GM18909 (cell line): ENCODE results near the gene PKNOX2.

Experiments
- ATAC-seq: cut with Tn5 transposase; IDR thresholded peaks from one replicate; pipeline ENCODE4 v1.9.1; 2021; ENCODE audit warnings: mild to moderate bottlenecking; ENCODE audit not compliant: unreplicated experiment, poor library complexity

Gene PKNOX2

DNA sequence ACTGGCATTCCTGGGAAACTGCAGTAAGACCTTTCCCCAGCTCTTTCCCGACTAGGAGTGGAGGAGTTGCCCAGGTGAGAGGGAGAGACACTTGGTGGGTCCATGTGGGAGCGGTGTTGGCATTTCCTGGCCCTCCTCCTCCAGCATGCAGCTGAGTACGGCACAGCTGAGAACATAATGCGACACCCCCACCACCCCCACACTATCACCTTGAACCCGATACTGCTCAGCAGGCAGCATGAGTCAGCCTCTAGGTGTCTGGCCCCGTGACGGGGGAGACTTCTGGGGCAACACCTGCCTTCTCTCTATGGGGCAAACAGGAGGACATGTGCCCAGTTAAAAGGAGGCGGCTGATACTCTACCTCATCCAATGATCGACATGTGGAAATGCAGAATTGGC, 64.4 kb downstream of the PKNOX2 start:
- no peak for ATAC-seq

DNA sequence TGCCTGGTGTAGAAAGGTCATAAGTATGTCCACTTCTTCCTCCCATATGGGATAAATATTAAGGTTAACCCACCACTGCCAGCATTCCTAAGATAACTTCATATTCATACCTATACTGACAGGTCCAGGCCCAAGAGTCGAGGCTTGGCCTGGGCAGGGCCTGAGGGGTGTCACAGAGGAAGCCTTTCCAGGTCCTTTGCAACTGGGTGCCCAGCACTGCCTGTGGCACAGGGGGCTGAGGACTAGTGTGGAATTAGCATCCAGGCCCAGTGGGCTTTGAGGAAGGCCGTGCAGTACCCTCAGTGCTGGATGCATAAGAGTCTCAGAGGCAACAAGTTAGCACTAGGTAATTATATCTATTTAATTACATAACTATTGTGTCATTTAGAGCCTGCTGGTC, 65.4 kb downstream of the PKNOX2 start:
- ATAC-seq, result no peak

DNA sequence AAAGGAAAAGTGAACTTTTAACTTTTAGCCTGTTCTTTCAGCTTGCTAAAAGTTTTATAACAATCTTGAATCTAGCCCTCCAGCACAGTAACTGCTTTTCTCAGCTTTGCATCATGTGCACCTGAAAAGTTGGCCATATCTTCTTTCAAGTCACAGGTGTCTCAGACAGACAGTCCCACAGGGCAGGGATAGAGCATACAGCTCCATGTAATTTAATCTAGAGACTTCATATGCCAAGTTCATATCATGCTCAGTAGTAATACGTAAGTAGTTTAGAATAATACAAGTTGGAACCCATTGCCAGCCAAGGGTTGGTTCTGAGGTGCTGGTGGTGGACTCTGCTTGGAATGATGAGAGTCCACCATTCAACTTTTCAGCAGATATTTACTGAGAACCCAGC, 68.6 kb downstream of the PKNOX2 start:
- ATAC-seq, result no peak

DNA sequence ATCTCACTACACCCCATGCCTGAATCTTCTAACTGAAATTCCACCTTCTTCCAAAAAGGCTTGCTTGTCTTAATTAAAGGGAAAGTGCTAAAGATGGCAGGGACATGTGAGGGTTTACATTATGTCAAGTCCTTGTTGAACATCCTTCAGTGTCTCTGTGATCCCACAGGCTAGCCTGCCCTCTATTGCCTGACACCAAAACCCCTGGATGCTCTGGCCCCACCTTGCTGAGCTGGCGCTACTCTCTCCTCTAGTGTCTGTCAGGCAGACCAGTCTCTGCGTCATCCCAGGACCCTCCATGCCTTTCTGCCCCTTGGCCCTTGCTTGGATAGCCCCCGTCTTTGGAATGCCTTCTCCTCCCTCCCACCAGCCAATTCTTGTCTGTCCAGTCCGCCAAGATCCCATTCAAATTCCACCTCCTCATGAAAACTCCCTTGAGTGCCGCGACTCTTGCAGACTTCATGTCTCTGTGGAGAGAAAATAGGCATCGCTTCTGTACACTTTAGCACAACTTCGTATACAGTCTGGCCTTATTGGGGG, 69.3 kb downstream of the PKNOX2 start:
- no peak for ATAC-seq

DNA sequence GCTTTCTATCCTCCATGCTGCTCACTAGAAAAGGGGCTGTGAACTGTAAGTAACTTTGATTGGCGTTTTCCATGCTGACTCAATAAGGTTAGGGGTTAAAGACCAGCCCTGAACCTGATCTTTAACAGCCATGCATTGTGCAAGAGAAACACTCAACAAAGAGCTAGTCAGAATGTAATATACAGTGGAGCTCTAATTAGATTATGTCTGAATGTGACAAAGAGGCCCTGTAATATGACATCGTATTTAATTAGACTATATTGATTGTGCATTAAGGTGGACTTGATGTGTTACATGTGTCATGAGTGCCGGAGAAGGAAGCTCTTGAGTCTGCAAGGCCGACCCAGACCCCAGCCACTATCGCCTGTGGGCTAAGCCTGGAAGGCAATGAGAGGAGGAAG, 70.5 kb downstream of the PKNOX2 start:
- ATAC-seq, result no peak

DNA sequence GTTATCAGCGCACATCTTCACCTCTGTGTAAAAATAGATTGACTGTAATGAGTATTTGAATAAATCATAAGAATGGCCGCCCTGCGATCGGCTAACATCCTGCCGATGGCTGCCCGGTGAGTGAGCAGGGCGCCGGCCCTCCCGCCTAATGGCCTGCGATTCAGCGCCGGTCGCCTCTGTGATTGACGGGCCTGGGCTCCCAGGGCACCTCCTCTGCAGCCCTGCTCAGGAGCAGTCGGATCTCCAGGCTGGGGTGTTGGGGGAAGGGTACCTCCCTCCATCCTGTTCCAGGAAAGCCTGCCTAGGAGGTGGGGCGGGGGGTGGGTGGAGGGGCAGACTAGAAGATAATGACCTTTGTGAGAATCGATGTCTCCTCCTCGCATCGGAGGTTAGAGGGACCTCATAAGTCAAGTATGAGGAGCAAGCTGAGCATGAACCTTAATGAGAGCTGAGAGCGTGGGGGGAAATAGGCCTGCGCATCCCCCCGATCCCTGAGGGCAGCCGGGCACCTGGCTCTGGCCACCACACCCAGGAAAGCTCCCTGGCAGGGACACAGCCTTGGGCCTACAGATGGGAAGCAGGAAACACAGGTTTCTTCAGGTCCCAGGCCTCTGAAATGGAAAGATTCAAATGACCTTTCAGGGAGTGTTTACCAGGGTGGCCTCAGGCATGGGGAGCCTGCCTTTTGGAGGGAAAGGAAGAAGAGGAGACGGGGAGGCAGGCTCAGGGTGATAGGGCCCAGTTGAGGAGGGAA, 71.7 kb downstream of the PKNOX2 start:
- ATAC-seq, result no peak

DNA sequence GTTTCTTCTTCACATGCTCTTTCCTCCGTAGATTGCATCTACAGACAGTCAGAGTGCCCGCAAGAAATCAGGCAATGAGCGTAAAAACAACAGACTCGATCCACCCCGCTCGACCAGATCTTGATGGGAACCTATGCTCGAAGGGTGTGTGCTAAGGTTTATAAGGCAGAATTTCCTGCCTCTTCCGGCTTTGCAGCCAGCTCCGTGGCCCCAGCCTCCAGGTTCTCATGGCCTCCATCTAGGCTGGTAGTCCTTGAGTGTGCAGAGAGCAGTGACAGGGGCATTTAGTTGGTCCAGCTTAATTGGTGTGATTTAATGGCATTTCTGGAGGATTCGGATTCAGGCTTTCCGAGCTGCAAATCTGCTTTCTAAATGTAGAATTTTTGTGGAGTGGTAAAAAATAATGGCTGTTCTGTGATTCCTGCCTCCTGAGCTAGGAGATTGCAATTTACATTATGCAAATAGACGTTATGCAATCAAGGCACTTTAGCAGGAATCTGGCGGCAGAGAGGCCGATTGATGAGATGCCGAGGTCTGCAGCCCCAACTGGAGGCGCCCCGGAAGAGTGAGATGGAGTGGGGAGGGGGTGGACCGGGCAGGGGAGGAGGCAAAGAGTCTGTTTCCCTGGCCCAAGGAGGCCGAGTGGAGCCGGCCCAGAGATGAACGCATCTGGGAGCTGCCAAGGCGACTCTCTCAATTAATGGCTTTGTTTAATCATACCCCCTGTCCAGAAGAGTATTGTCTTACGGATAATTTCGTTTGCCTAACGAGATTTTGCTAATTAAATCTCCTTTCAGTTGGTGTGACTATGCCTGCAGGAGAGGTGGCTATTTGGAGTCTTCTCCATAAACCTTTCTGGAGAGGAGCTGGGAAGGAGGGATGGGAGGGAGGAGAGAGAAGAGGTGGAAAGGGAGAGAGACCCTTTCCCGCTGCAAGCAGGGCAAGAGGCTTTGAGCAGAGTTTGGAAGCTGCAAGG, 75.3 kb downstream of the PKNOX2 start:
- ATAC-seq, result no peak

DNA sequence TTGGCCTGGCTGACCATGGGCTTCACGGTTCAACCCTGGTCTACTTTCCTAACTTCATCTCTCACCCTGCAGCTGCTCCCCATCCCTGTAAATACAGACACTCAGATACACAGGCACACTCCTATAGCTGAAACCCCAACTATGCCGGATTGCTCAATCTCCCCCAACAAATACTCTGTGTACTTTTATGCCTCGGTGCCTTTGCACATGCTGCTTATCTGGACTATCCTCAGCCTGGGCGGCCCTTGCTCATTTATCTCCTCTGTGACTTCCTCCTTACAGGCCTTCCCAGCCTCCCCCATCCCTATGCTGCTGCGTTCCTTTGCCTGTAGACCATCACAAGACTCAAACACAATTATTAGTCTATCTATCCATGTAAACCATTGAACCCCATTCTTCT, 76.6 kb downstream of the PKNOX2 start:
- no peak for ATAC-seq

DNA sequence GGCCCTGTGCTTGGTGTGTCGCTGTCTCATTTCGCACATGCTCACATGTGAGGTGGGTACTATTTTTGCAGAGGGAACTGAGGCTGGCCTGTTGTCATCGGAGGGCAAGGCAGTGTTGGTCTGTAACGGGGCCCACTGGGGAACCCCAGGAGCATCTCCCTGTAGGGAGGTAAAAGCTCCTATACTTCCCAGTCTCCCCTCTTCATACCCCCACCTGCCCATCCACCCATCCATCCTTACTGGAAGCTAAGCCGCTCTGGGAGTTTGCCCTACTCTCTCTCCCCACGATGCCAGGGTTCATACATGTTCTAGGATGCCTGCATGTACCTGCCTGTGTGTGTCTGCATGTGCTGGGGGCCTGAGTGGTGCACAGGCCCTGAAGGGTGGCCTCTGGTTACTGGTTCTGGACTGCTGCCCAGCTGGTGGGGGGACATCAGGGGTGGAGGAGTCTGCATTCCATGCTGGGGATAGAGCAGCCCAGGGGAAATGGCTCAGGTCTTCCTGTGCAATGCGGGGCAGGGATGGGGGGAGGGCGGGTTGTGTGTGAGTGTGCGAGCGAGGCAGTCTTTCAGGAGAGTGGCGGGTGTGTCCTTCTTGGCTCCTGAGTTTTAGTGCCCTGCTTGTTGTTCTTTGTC, 77.7 kb downstream of the PKNOX2 start:
- no peak for ATAC-seq

DNA sequence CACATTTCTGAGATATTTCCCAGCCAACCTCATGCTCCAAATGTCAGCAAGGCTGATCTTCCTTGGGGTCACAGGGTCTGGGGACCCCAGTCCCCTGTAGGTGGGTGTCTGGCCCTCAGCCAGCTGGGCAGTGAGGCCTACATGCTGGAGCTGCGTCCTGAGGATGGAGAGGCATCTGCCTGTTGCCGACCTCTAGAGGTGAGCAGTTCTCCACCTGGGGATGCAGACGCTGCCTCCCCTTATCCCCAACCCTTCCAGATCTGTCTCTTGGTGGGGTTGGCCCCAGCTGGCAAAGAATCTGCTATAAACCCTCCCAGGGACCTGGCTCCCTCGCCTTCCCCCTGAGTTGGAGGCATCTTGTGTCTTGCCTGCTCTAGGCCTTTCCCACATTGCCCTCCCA, 79.6 kb downstream of the PKNOX2 start:
- ATAC-seq, result no peak

DNA sequence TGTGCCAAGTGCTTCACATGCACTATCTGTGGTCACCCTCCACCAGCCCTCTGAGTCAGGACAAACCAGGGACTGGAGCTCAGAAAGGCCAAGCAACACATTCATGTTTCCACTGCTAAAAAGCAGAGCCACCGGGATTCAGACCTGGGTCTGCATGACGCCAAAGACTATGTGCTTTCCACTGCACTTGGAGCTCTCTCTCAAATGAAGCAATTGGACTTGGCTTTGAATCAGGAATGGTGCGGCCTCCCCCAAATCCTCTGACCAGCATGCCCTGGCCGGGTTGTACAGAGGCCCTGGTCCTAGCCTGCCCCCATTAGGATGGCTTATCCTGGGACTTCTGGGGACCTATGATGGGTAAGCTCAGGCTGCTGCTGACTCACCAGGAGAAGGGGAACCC, 80.7 kb downstream of the PKNOX2 start:
- ATAC-seq, result no peak

DNA sequence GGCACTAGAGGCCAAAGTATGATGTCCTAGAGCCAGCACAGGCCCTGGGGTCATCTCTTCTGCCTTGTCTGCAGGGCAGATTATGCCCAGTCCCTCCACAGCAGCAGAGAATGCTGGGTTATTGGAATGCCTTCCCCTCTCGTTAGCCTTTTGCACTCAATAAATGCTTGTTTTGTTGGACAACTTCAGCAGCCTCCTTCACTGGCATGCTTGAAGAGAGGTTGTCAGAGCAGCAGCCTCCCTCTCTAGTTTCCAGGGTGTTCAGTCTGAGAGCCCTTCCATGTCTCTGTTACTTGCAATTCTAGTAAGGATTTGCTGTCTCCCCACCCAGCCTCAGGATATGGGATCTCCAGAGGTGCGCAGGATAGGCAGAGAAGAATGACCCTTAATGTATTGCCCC, 82.9 kb downstream of the PKNOX2 start:
- no peak for ATAC-seq

DNA sequence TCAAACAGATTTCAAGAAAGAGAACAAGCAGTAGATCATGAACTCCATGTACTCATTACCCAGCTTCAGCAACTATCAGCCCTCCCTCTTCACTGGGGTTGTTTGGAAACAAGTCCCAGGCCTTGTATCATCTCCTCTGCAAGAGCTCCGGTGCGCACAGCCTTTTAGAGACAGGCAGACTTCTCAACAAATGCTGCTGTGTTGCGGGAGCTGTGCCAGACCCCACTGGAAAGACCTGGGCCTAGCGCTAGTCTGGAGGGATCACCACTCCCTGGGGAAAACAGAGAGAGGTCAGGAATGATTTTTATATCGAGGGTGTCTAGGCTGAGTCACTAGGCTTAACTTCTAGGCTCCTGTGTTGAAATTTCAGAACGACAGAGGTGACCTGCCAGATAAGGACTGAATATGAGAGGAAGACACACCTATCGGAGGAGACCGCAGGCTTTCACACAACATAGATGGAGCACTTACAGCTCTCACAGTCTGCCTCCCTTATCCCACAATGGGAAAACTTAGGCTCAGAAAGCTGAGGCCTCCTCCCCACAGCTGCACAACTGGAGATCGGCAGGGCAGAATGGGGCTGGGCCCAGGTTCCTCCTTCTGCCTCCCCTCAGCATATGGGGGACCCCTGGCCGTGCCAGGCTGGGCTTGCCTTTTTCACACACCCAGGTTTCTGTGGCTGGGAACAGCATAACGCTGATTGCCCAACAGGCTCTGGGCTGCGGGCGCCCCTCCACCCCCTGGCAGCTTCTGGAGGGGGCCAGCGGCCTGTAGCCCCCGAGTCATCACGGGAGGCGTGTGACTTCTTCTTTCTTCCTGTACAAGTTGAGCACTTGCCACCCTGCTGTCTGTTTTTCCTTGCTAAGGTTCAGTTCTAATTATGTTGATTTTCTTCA, 86.0 kb downstream of the PKNOX2 start:
- no peak for ATAC-seq

DNA sequence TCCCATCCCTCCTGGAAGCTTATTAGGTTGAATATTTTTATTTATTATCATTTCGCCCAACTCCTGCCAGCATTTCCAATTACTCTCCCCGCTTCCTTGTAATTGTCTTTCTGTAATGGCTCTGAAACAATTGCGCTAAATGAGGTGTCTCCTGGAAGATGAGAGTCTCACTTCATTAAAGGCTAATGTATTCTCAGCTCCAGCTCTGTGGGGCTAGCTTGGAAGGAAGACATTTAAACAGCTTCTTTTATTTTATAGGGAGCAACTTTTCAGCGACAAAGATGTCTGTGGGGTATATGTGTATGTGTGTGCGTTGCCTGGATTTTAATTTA, 86.6 kb downstream of the PKNOX2 start:
- ATAC-seq, result no peak

DNA sequence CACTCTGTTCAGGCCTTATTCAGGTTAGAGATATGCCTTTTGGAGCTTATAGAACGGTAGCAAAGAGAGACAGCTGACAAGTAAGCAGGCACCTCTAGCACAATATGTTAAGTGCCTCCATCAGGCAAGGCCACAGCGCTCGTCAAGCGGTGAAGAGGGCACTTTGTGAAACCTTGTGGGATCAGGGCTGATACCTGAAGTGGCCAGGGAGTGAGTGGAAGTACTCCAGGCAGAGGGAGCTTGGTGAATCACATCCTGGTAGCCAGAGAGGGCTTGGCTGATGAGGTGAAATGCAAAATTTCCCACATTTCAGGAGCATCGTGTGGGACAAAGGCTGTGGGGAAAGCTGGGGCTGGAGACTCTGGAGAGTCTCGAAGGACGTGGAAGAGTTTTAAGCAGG, 87.4 kb downstream of the PKNOX2 start:
- no peak for ATAC-seq

DNA sequence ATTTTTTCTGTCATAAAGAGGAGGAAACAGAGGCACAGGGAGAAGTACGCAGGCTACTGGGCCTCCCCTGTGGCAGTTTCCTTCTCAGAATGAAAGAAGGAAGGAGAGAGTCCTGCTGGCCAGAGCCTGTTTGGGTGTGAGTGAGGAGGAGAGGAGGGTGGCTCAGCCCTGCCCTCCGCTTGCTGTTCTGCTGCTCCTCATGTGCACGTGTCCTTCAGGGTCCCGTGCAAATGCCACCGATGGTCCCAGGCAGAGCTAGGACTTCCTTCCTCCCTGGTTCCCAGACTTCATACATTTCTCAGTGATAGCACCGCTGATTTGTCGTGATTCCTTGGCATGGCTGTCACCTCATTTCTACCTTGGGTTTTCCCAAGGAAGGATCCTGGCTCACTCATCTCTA, 88.7 kb downstream of the PKNOX2 start:
- no peak for ATAC-seq

DNA sequence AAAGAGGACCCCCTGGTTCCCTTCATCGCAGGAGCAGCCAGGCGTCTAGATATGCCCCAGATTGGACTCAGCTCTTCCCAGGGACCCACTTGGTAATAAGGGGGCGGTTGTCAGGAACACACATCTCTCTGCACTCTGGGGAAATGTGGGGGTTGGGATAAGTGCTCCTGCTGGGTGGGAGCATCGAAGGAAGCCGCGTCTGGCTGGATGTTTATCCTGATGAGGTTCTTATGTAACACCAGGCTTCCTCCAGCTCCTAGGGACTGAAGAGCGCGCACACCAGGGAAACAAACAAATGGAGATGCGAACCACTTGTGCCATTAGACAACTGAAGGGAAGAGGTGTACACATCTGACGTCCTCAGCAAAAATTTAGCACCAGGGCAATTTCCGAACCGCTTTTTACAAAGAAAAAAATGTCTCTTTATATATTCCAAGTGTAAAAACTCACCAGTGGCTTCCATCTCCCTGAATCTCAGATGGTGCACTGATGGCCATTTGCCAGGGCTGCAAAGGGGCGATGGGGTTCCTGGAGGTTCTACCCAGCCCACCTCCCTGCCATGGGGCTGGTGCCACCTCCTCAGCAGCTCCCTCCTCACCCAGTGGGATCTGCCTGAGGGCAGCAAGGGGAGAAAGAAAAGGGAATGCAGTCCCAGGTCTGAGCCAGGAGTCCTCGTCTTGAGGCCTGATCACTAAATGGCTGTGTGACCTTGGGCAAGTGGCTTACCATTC, 89.4 kb downstream of the PKNOX2 start:
- ATAC-seq, result no peak

DNA sequence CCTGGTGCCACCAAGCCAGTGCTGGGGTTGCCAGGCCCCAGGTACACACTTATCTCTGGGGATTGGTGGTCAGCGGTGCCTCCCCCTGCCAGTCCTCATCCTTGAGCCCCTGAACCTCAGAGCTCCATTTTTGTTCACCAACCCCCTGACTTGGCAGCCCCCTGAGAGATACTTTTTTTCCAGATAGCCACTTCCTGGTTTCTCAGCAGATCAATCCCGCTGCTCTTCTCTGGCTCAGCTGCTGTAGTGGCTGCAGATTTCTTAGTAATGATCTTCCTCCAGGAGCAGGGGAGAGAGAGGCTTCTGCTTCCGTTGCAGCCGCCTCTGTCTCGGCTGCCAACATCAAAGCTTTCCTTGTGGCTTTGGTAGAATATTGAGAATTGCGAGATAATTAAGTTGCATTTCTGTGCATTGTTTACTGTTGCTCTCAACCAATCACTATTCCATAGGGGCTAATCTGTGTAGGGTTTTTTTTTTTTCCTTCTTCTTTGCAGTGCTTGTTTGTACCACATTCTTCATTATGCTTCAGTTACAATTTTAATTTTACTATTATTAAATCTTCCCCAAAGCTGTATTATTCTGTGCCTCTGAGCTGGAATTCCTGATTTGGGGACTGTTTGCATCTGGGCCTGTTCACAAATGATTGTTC, 92.1 kb downstream of the PKNOX2 start:
- ATAC-seq, result no peak

DNA sequence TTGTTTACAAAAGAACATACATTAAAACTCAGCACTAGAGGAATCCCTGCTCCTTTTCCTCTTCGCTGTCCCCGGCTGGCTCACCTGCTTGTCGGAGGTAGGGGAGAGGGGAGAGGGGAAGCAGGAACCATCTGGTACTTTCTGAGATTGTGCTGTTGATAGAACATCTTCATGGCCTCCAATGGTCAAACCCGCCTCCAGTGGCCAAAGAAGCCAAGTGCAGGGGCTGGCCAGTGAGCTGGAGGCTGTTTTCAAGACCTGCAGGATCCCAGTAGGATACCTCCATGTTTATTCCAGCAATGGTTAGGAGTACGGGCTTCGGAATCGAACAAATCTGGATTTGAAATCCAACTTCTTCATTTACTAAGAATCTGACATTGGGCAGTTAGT, 92.6 kb downstream of the PKNOX2 start:
- no peak for ATAC-seq
